Right lobe of liver (tissue), 4 donors: Measurements from ENCODE around the gene ITGA8.

ENCODE experiments used
- POLR2A ChIP-seq: fragments of 450-650 bp; IDR thresholded peaks from one replicate; pipeline ENCODE4 v1.6.1; 2017; ENCODE audit warnings: antibody characterized with exemption, mild to moderate bottlenecking
- TF ChIP-seq, protein P1 (sequence below), 4 donors: fragments of 200-600 bp in 3 of 4; fragments of 450-650 bp in 1 of 4; IDR thresholded peaks; one replicate each; pipeline versions ENCODE4 v1.5.1 to v1.8.0; 2016 to 2022; ENCODE audit warnings: antibody characterized with exemption in 4 of 4, mild to moderate bottlenecking in 2 of 4
- donor health status: DM: no; HTN: no; CAD: no.
- donor health status: DM: no; HTN: no; CAD: no.
- donor health status: DM: no; HTN: yes; CAD: no.

DNA sequence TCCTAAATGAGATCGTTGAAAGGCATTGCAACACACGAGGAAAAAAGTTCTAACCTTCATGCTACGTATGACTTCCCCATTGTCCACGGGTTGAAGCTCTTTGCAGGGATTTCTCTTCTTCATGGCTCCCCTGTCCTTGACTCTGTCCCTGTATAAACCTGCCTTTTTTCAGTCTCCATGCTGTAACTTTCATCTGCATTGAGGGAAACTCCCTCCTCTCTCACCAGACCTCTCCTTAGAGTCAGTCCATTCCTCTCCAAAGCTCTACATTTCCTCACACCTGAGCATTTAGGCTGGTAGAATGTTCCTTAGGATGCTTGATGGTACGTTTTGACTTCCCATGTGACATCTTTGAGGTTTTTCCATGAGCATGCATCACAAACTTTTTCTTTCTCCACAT, 214.4 kb downstream of the ITGA8 start:
- TF ChIP-seq, protein P1, sequence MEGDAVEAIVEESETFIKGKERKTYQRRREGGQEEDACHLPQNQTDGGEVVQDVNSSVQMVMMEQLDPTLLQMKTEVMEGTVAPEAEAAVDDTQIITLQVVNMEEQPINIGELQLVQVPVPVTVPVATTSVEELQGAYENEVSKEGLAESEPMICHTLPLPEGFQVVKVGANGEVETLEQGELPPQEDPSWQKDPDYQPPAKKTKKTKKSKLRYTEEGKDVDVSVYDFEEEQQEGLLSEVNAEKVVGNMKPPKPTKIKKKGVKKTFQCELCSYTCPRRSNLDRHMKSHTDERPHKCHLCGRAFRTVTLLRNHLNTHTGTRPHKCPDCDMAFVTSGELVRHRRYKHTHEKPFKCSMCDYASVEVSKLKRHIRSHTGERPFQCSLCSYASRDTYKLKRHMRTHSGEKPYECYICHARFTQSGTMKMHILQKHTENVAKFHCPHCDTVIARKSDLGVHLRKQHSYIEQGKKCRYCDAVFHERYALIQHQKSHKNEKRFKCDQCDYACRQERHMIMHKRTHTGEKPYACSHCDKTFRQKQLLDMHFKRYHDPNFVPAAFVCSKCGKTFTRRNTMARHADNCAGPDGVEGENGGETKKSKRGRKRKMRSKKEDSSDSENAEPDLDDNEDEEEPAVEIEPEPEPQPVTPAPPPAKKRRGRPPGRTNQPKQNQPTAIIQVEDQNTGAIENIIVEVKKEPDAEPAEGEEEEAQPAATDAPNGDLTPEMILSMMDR (IDR thresholded peaks at IDR 0.05) = no peak
- no peak for TF ChIP-seq POLR2A
